ENCODE measurements around the gene INCA1.

DNA sequence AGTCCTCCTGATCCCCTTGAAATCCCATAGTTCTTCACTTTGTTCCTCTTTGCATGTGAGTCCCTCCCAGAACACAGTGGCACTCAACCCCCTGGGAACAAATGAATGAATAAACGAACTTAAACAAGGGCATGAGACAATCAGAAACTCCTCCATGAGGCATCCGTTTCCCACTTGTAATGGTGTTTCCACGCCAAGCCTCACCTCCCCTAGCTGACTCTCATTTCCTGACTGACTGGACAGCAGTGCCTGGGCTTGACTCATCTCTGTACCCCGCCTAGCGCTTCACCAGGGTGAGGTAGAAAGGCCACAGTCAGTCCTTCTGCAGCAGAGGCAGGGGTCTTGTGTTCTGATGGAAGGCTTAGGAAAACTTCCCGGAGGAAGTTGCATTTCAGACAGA lies 14.6 kb upstream of the INCA1 start:
- TF ChIP-seq, protein P1, sequence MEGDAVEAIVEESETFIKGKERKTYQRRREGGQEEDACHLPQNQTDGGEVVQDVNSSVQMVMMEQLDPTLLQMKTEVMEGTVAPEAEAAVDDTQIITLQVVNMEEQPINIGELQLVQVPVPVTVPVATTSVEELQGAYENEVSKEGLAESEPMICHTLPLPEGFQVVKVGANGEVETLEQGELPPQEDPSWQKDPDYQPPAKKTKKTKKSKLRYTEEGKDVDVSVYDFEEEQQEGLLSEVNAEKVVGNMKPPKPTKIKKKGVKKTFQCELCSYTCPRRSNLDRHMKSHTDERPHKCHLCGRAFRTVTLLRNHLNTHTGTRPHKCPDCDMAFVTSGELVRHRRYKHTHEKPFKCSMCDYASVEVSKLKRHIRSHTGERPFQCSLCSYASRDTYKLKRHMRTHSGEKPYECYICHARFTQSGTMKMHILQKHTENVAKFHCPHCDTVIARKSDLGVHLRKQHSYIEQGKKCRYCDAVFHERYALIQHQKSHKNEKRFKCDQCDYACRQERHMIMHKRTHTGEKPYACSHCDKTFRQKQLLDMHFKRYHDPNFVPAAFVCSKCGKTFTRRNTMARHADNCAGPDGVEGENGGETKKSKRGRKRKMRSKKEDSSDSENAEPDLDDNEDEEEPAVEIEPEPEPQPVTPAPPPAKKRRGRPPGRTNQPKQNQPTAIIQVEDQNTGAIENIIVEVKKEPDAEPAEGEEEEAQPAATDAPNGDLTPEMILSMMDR (IDR thresholded peaks at IDR 0.05) = no peak
- TF ChIP-seq POLR2A (IDR thresholded peaks at IDR 0.05) = no peak
